Ishikawa (cell line): Measurements from ENCODE around the gene LIMK1.

Experiments
- TEAD4 ChIP-seq: IDR thresholded peaks from 2 replicates; pipeline ENCODE4 v1.6.1; 2012
- TF ChIP-seq, protein P1 (sequence below): IDR thresholded peaks from 2 replicates; pipeline ENCODE4 v1.6.1; 2012

The LIMK1 gene

DNA sequence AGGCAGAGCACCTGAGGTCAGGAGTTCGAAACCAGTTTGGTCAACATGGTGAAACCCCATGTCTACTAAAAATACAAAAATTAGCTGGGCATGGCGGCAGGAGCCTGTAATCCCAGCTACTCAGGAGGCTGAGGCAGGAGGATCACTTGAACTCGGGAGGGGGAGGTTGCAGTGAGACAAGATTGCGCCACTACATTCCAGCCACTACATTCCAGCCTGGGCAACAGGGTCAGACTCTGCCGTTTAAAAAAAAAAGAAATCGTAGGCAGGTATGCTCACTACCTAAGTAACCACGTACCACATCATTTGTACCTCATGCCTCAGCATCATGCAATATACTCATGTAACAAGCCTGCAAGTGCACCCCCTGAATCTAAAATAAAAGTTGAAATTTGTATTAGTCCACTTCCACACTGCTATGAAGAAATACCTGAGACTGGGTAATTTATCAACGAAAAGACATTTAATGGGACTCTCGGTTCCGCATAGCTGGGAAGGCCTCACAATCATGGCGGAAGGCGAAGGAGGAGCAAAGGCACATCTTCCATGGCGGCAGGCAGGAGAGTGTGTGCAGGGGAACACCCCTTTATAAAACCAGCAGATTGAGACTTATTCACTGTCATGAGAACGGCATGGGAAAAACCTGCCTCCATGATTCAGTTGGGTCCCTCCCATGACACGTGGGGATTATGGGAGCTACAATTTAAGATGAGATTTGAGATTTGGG, 82.4 kb downstream of the LIMK1 start:
- TF ChIP-seq TEAD4: 0 out of 2 replicates have a peak, but pooled peaks have one; percentile 9
- TF ChIP-seq, protein P1, sequence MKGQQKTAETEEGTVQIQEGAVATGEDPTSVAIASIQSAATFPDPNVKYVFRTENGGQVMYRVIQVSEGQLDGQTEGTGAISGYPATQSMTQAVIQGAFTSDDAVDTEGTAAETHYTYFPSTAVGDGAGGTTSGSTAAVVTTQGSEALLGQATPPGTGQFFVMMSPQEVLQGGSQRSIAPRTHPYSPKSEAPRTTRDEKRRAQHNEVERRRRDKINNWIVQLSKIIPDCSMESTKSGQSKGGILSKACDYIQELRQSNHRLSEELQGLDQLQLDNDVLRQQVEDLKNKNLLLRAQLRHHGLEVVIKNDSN: no peak
